Measurements from ENCODE around the gene SOCS1. TPM values are rescaled to one million over a fixed set of nuclear protein-coding genes. Genes with fewer than 3 reads are reported as not detected.

SOCS1 gene
- total and polyA plus RNA-seq, 10 donors = 7.7 to 50.8 (median 21.8) TPM

- H3K27ac ChIP-seq = no peak overlapping the region
- H3K4me3 ChIP-seq = no peak overlapping the region
- DNase-seq = no peak
- 53 to 72% (median 64%) methylated on average over 4 of the region's 4 CpGs for WGBS, 5 donors
- no peaks in the 10 kb centered on the region for H3K36me3 ChIP-seq
- intact Hi-C loops (cut with DNase I; ENCODE audit: low total_unique reads) = no loop called here
- H3K27me3 ChIP-seq (replicated peaks in 1 of 7) = no peaks in the 10 kb centered on the region
- no peaks in the 10 kb centered on the region for H3K9me3 ChIP-seq
- H3K4me1 ChIP-seq = peaks cover 0 to 7% (median 0%) of the 10 kb centered on the region in 6 donors
- TF ChIP-seq POLR2AphosphoS5 (IDR thresholded peaks at IDR 0.05) (no peak), POLR2A (IDR thresholded peaks at IDR 0.05) (no peak)
These were observed 27.8 kb upstream of the SOCS1 start for GRCh38 chr16:11283820-11284248.

GRCh38 chr16:11280616-11281522 lies 24.9 kb upstream of the SOCS1 start, which contains the start of gene PRM1:
PRM1 (minus strand) TSS chr16:11281330; CDS start chr16:11281238, 92 bp downstream.
- Histone ChIP-seq H3K27me3 (replicated peaks in 1 of 7) (no peaks in the 10 kb centered on the region), H3K9me3 (no peaks in the 10 kb centered on the region), H3K4me3 (no peak within 1 kb of the TSS), H3K27ac (no peak within 1 kb of the TSS), H3K36me3 (no peaks in the 10 kb centered on the region), H3K4me1 (peaks cover 0 to 9% (median 0%) of the 10 kb centered on the region in 6 donors)
- 88 to 92% (median 89%) methylated on average over 22 to 25 of the region's 25 CpGs for WGBS, 5 donors
- no peak for TF ChIP-seq POLR2A (IDR thresholded peaks at IDR 0.05)
- no peak for TF ChIP-seq POLR2AphosphoS5 (IDR thresholded peaks at IDR 0.05)
- no peak for TF ChIP-seq CTCF (IDR thresholded peaks at IDR 0.05 in 8 of 11, conservative IDR thresholded peaks at IDR 0.05 in 3 of 11)
- intact Hi-C loops (cut with DNase I; ENCODE audit: low total_unique reads) = no loop called here
- DNase-seq = no peak

GRCh38 chr16:11278681-11279628 lies 23.0 kb upstream of the SOCS1 start:
- intact Hi-C loops (cut with DNase I; ENCODE audit: low total_unique reads) = no loop called here
- WGBS, 5 donors = 78 to 86% (median 80%) methylated on average over 7 of the region's 7 CpGs
- no peak for DNase-seq
- no peaks in the 10 kb centered on the region for H3K36me3 ChIP-seq
- H3K4me1 ChIP-seq = peaks cover 0 to 9% (median 0%) of the 10 kb centered on the region in 6 donors
- no peaks in the 10 kb centered on the region for H3K27me3 ChIP-seq (replicated peaks in 1 of 7)
- no peak overlapping the region for H3K4me3 ChIP-seq
- TF ChIP-seq POLR2A (IDR thresholded peaks at IDR 0.05) (no peak), CTCF (IDR thresholded peaks at IDR 0.05 in 8 of 11, conservative IDR thresholded peaks at IDR 0.05 in 3 of 11) (no peak), POLR2AphosphoS5 (IDR thresholded peaks at IDR 0.05) (no peak)
- no peak overlapping the region for H3K27ac ChIP-seq
- H3K9me3 ChIP-seq = no peaks in the 10 kb centered on the region

- no peak overlapping the region for H3K4me3 ChIP-seq
- no peaks in the 10 kb centered on the region for H3K36me3 ChIP-seq
- intact Hi-C loops (cut with DNase I; ENCODE audit: low total_unique reads) = no loop called here
- WGBS, 5 donors = 83 to 92% (median 91%) methylated on average over 12 of the region's 12 CpGs
- H3K9me3 ChIP-seq = no peaks in the 10 kb centered on the region
- peaks cover 0 to 9% (median 0%) of the 10 kb centered on the region in 6 donors for H3K4me1 ChIP-seq
- TF ChIP-seq POLR2A (IDR thresholded peaks at IDR 0.05) (no peak), CTCF (IDR thresholded peaks at IDR 0.05 in 8 of 11, conservative IDR thresholded peaks at IDR 0.05 in 3 of 11) (no peak), POLR2AphosphoS5 (IDR thresholded peaks at IDR 0.05) (no peak)
- no peak for DNase-seq
- no peak overlapping the region for H3K27ac ChIP-seq
- no peaks in the 10 kb centered on the region for H3K27me3 ChIP-seq (replicated peaks in 1 of 7)
These were observed 21.8 kb upstream of the SOCS1 start for GRCh38 chr16:11277607-11278337.
